KBM-7 (cell line): Measurements from ENCODE around the gene NUBP2.

ENCODE experiments used
- DNase-seq: peaks from one replicate; pipeline ENCODE4 v3.0.0-alpha.2; 2015
- in situ Hi-C: fragments of 300-500 bp; cut with MboI; formaldehyde crosslinking; loops from 2 replicates; pipeline ENCODE4 v1.14.3; 2020; ENCODE audit warnings: low sequenced_read_pairs, low pct_unique_long_range_greater_than_20kb, mixed read lengths

The NUBP2 gene

GRCh38 chr16:1782408-1783264 is at the start of gene NUBP2, which contains the start of gene SPSB3:
TSS of gene NUBP2 (plus strand) at chr16:1782960. CDS start at chr16:1783021, 61 bp downstream.
TSS of gene SPSB3 (minus strand) at chr16:1782571. CDS start at chr16:1781483, 1,088 bp downstream.
- peak; percentile 99 for DNase-seq
- in situ Hi-C loops: no loop called here

GRCh38 chr16:1734123-1734522 is 48.6 kb upstream of the NUBP2 start:
- in situ Hi-C loops: no loop called here
- DNase-seq: no peak

GRCh38 chr16:1734816-1735215 is 47.9 kb upstream of the NUBP2 start:
- in situ Hi-C loops: no loop called here
- no peak for DNase-seq

GRCh38 chr16:1740234-1740633 is 42.5 kb upstream of the NUBP2 start:
- no peak for DNase-seq
- in situ Hi-C loops: no loop called here

- DNase-seq: no peak
- in situ Hi-C loops: no loop called here
Observed at GRCh38 chr16:1740781-1741490, 41.8 kb upstream of the NUBP2 start.

- DNase-seq: no peak
- in situ Hi-C loops: no loop called here
Observed at GRCh38 chr16:1741553-1742165, 41.1 kb upstream of the NUBP2 start.

- no peak for DNase-seq
- in situ Hi-C loops: no loop called here
Observed at GRCh38 chr16:1743376-1744337, 39.1 kb upstream of the NUBP2 start.

GRCh38 chr16:1744338-1744840 is 38.4 kb upstream of the NUBP2 start:
- in situ Hi-C loops: no loop called here
- DNase-seq: no peak

- no peak for DNase-seq
- in situ Hi-C loops: no loop called here
Observed at GRCh38 chr16:1745181-1745899, 37.4 kb upstream of the NUBP2 start.

- no peak for DNase-seq
- in situ Hi-C loops: no loop called here
Observed at GRCh38 chr16:1745900-1746692, 36.7 kb upstream of the NUBP2 start.

- DNase-seq: no peak
- in situ Hi-C loops: no loop called here
Observed at GRCh38 chr16:1746693-1747195, 36.0 kb upstream of the NUBP2 start.

- in situ Hi-C loops: no loop called here
Observed at GRCh38 chr16:1747934-1748333, 34.8 kb upstream of the NUBP2 start.

GRCh38 chr16:1749152-1750117 is 33.3 kb upstream of the NUBP2 start:
- in situ Hi-C loops: no loop called here
- DNase-seq: no peak

More at GRCh38 chr16:1747934-1748333, 34.8 kb upstream of the NUBP2 start:
- no peak for DNase-seq

GRCh38 chr16:1751946-1752345 is 30.8 kb upstream of the NUBP2 start:
- in situ Hi-C loops: no loop called here
- DNase-seq: no peak

GRCh38 chr16:1752853-1753252 is 29.9 kb upstream of the NUBP2 start:
- in situ Hi-C loops: no loop called here

GRCh38 chr16:1754204-1754603 is 28.6 kb upstream of the NUBP2 start:
- DNase-seq: no peak
- in situ Hi-C loops: no loop called here

More at GRCh38 chr16:1752853-1753252, 29.9 kb upstream of the NUBP2 start:
- no peak for DNase-seq
